ENCODE data around the gene NUP98.

GRCh38 chr11:3767536-3767935 lies 29.8 kb downstream of the NUP98 start:
- TF ChIP-seq POLR2A (IDR thresholded peaks at IDR 0.05; ENCODE audit: low read depth, low read length) (no peak), POLR2AphosphoS5 (IDR thresholded peaks at IDR 0.05; ENCODE audit: low read depth, low read length) (no peak)

Data from GM12891 (cell line).